ENCODE results near the gene PDIA4.

DNA sequence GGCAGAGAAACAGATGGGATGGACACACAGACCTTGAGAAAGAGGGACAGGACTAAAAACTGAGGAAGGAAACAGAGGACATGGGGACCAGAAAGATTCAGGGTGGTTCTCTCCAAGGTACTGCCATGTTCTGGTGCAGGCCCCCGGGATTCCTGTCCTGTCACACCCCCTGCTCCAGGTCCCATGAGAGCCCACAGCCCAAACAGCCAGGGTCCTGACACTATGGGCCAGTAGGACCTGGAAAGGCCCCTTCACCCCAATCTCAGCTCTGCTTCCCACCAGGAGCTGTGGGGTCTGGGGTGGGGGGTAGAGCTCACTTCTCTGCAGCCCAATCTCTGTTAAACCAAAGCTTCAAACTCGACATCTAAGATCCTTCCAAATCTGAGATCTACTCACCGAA lies 21.2 kb downstream of the PDIA4 start:
- TF ChIP-seq, protein P1, sequence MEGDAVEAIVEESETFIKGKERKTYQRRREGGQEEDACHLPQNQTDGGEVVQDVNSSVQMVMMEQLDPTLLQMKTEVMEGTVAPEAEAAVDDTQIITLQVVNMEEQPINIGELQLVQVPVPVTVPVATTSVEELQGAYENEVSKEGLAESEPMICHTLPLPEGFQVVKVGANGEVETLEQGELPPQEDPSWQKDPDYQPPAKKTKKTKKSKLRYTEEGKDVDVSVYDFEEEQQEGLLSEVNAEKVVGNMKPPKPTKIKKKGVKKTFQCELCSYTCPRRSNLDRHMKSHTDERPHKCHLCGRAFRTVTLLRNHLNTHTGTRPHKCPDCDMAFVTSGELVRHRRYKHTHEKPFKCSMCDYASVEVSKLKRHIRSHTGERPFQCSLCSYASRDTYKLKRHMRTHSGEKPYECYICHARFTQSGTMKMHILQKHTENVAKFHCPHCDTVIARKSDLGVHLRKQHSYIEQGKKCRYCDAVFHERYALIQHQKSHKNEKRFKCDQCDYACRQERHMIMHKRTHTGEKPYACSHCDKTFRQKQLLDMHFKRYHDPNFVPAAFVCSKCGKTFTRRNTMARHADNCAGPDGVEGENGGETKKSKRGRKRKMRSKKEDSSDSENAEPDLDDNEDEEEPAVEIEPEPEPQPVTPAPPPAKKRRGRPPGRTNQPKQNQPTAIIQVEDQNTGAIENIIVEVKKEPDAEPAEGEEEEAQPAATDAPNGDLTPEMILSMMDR (IDR thresholded peaks at IDR 0.05): no peak
- TF ChIP-seq POLR2A (IDR thresholded peaks at IDR 0.05): no peak
